H1 (cell line): ENCODE data around the gene CD38. TPM values are rescaled to one million over a fixed set of nuclear protein-coding genes. Genes with fewer than 3 reads are reported as not detected.

ENCODE experiments used
- CTCF ChIA-PET: fragments of 300-600 bp; sonication (Branson Sonifier 250); formaldehyde crosslinking; loops from one replicate; lab custom pipeline; 2021; ENCODE audit not compliant: partially characterized antibody; lab: Charles Lee
- POLR2A ChIA-PET: fragments of 300-600 bp; sonication (Branson Sonifier 250); formaldehyde crosslinking; loops from one replicate; lab custom pipeline; 2021; ENCODE audit warnings: inconsistent platforms; ENCODE audit not compliant: partially characterized antibody; lab: Charles Lee
- DNase-seq, 2 experiments: peaks; one replicate each; pipeline versions ENCODE4 v3.0.0 to v3.0.0-alpha.2; 2010 to 2022; ENCODE audit warnings: low spot score in 2 of 2, low read depth in 1 of 2, mixed read lengths in 1 of 2
- FAIRE-seq: peaks from 2 replicates; lab custom pipeline; 2011; peaks lifted over from hg19 to GRCh38; lab: Jason Lieb, UNC
- H2AFZ ChIP-seq: 2 replicates; pipeline ENCODE4 v1.8.1; 2012; ENCODE audit warnings: low read length, inconsistent platforms
- H2AK5ac ChIP-seq: 2 replicates; pipeline ENCODE4 v1.6.1; 2013; ENCODE audit warnings: low read depth, low read length
- H2BK120ac ChIP-seq: replicated peaks from 2 replicates; pipeline ENCODE3; 2013; ENCODE audit warnings: low read depth, low read length, inconsistent platforms
- H2BK12ac ChIP-seq: 2 replicates; pipeline ENCODE4 v1.6.1; 2013; ENCODE audit warnings: low read depth, low read length
- H2BK15ac ChIP-seq: 2 replicates; pipeline ENCODE4 v1.6.1; 2013; ENCODE audit warnings: low read length
- H2BK20ac ChIP-seq: 2 replicates; pipeline ENCODE4 v1.6.1; 2013; ENCODE audit warnings: low read length
- H2BK5ac ChIP-seq: 2 replicates; pipeline ENCODE4 v1.6.1; 2013; ENCODE audit warnings: low read depth, low read length
- H3K14ac ChIP-seq: 2 replicates; pipeline ENCODE4 v1.6.1; 2013; ENCODE audit warnings: inconsistent platforms; ENCODE audit not compliant: insufficient read length
- H3K18ac ChIP-seq: 2 replicates; pipeline ENCODE4 v1.6.1; 2013; ENCODE audit warnings: low read length; ENCODE audit errors: extremely low read depth
- H3K23ac ChIP-seq: 2 replicates; pipeline ENCODE4 v1.6.1; 2013; ENCODE audit warnings: inconsistent platforms; ENCODE audit not compliant: insufficient read length
- H3K23me2 ChIP-seq: 2 replicates; pipeline ENCODE4 v1.6.1; 2013; ENCODE audit warnings: low read depth, low read length
- H3K27ac ChIP-seq: 2 replicates; pipeline ENCODE4 v1.6.1; 2011; ENCODE audit warnings: low read depth, low read length, inconsistent platforms
- H3K27me3 ChIP-seq, 4 experiments: replicated peaks in 1 of 4; 1 replicate in 1 of 4; 2 replicates in 3 of 4; pipeline versions ENCODE4 v1.6.1 to v1.8.1; 2011 to 2013; ENCODE audit warnings: low read length in 3 of 4, mild to moderate bottlenecking in 3 of 4, inconsistent platforms in 2 of 4, mixed read lengths in 2 of 4, moderate library complexity in 1 of 4; ENCODE audit not compliant: control insufficient read depth in 3 of 4, insufficient read depth in 3 of 4; ENCODE audit errors: extremely low read depth in 1 of 4
- H3K36me3 ChIP-seq, 4 experiments: 2 replicates each; pipeline versions ENCODE4 v1.6.1 to v1.8.1; 2011 to 2013; ENCODE audit warnings: mild to moderate bottlenecking in 4 of 4, low read length in 3 of 4, moderate library complexity in 2 of 4, control low read depth in 1 of 4, inconsistent platforms in 1 of 4; ENCODE audit not compliant: insufficient read depth in 4 of 4, control insufficient read depth in 2 of 4
- H3K4ac ChIP-seq: replicated peaks from 2 replicates; pipeline ENCODE3; 2013; ENCODE audit warnings: low read length, low read depth, mixed read lengths, inconsistent platforms; ENCODE audit not compliant: insufficient read length
- H3K4me1 ChIP-seq, 4 experiments: replicated peaks in 1 of 4; 1 replicate in 1 of 4; 2 replicates in 3 of 4; pipeline versions ENCODE4 v1.6.1 to v1.8.1; 2011 to 2013; ENCODE audit warnings: low read length in 3 of 4, inconsistent platforms in 2 of 4, mixed read lengths in 1 of 4; ENCODE audit not compliant: insufficient read depth in 4 of 4, control insufficient read depth in 3 of 4
- H3K4me2 ChIP-seq, 2 experiments: 2 replicates each; pipeline versions ENCODE4 v1.6.1 to v1.8.1; 2011 to 2013; ENCODE audit warnings: low read depth in 2 of 2, low read length in 2 of 2, control low read depth in 1 of 2, inconsistent platforms in 1 of 2, mild to moderate bottlenecking in 1 of 2; ENCODE audit not compliant: insufficient read depth in 1 of 2
- H3K4me3 ChIP-seq, 4 experiments: fragments of 200-600, 300-600 bp in 1 of 4; sonication (generic), shearing (Covaris generic), sonication (Bioruptor Twin) in 1 of 4; 2 replicates each; pipeline versions ENCODE4 v1.5.1 to v1.8.1; 2011 to 2016; ENCODE audit warnings: low read length in 4 of 4, low read depth in 3 of 4, control low read depth in 2 of 4, inconsistent platforms in 2 of 4, mild to moderate bottlenecking in 2 of 4, mixed read lengths in 1 of 4, moderate library complexity in 1 of 4; ENCODE audit not compliant: insufficient read depth in 2 of 4; ENCODE audit errors: extremely low read depth in 1 of 4
- H3K56ac ChIP-seq: replicated peaks from 2 replicates; pipeline ENCODE3; 2013; ENCODE audit warnings: low read depth, mild to moderate bottlenecking, mixed read lengths, low read length, inconsistent platforms; ENCODE audit not compliant: insufficient read length
- H3K79me1 ChIP-seq: 2 replicates; pipeline ENCODE4 v1.6.1; 2013; ENCODE audit warnings: low read depth, low read length, control low read depth
- H3K79me2 ChIP-seq, 2 experiments: 2 replicates each; pipeline versions ENCODE4 v1.6.1 to v1.8.1; 2012 to 2013; ENCODE audit warnings: low read length in 2 of 2, mild to moderate bottlenecking in 2 of 2, inconsistent platforms in 1 of 2; ENCODE audit not compliant: insufficient read depth in 2 of 2, control insufficient read depth in 1 of 2
- H3K9ac ChIP-seq, 4 experiments: replicated peaks in 1 of 4; 1 replicate in 1 of 4; 2 replicates in 3 of 4; pipeline versions ENCODE4 v1.6.1 to v1.8.1; 2011 to 2013; ENCODE audit warnings: low read depth in 3 of 4, low read length in 3 of 4, control low read depth in 2 of 4, mild to moderate bottlenecking in 2 of 4, moderate library complexity in 2 of 4, inconsistent platforms in 1 of 4; ENCODE audit errors: extremely low read depth in 1 of 4
- H3K9me3 ChIP-seq, 2 experiments: 2 replicates each; pipeline versions ENCODE4 v1.6.1 to v1.8.1; 2012 to 2013; ENCODE audit warnings: mild to moderate bottlenecking in 2 of 2, moderate library complexity in 2 of 2, control low read depth in 1 of 2, inconsistent platforms in 1 of 2, low read depth in 1 of 2, low read length in 1 of 2, mixed read lengths in 1 of 2; ENCODE audit not compliant: insufficient read depth in 2 of 2
- H4K20me1 ChIP-seq, 2 experiments: replicated peaks in 1 of 2; 2 replicates each; pipeline versions ENCODE3 to v1.8.1; 2011 to 2013; ENCODE audit warnings: inconsistent platforms in 2 of 2, low read length in 2 of 2, mild to moderate bottlenecking in 1 of 2; ENCODE audit not compliant: insufficient read depth in 2 of 2, control insufficient read depth in 1 of 2
- H4K5ac ChIP-seq: 2 replicates; pipeline ENCODE4 v1.6.1; 2013; ENCODE audit warnings: low read length, low read depth, mixed read lengths, inconsistent platforms; ENCODE audit not compliant: insufficient read length
- H4K8ac ChIP-seq: 2 replicates; pipeline ENCODE4 v1.8.0; 2013; ENCODE audit warnings: mild to moderate bottlenecking, moderate library complexity, low read length, inconsistent platforms; ENCODE audit not compliant: insufficient read depth; ENCODE audit errors: extremely low read depth
- H4K91ac ChIP-seq: replicated peaks from 2 replicates; pipeline ENCODE3; 2013; ENCODE audit warnings: low read length, mixed read lengths, inconsistent platforms; ENCODE audit not compliant: insufficient read length
- BACH1 ChIP-seq: IDR thresholded peaks from 2 replicates; pipeline ENCODE4 v1.6.1; 2012; ENCODE audit warnings: low read length, improper control_type of control experiment
- CBX8 ChIP-seq: fragments of 300-800, 300-1000 bp; sonication (generic); IDR thresholded peaks from 2 replicates; pipeline ENCODE4 v1.7.1; 2016; ENCODE audit warnings: low read depth, low read length, borderline replicate concordance
- NRF1 ChIP-seq: IDR thresholded peaks from 2 replicates; pipeline ENCODE4 v1.6.1; 2011; ENCODE audit warnings: mild to moderate bottlenecking, low read depth, low read length, improper control_type of control experiment
- PHF8 ChIP-seq: fragments of 200-600 bp; sonication (generic); conservative IDR thresholded peaks from 2 replicates; pipeline ENCODE4 v1.7.1; 2012; ENCODE audit warnings: low read depth, mild to moderate bottlenecking, inconsistent platforms, low read length, moderate library complexity
- RAD21 ChIP-seq, 2 experiments: IDR thresholded peaks in 1 of 2; conservative IDR thresholded peaks in 1 of 2; 2 replicates each; pipeline ENCODE4 v1.6.1; 2011; ENCODE audit warnings: low read depth in 2 of 2, low read length in 2 of 2, improper control_type of control experiment in 1 of 2, inconsistent platforms in 1 of 2, mild to moderate bottlenecking in 1 of 2, moderate library complexity in 1 of 2
- RNF2 ChIP-seq: fragments of 200-900, 300-1000 bp; sonication (generic); IDR thresholded peaks from 2 replicates; pipeline ENCODE4 v1.7.1; 2016; ENCODE audit warnings: borderline replicate concordance, low read depth, mild to moderate bottlenecking, antibody characterized with exemption, low read length; ENCODE audit not compliant: poor library complexity, severe bottlenecking; ENCODE audit errors: missing control alignments
- SP1 ChIP-seq: IDR thresholded peaks from 2 replicates; pipeline ENCODE4 v1.6.1; 2011; ENCODE audit warnings: low read depth, low read length
- TBP ChIP-seq: IDR thresholded peaks from 2 replicates; pipeline ENCODE4 v1.6.1; 2011; ENCODE audit warnings: low read depth, low read length, improper control_type of control experiment
- ZNF274 ChIP-seq: IDR thresholded peaks from 2 replicates; pipeline ENCODE4 v1.7.0; 2012; ENCODE audit warnings: low read length, borderline replicate concordance; ENCODE audit errors: extremely low read depth
- WGBS, 2 experiments: shearing (Covaris generic) in 1 of 2; methylation state at CpG; one replicate each; pipeline versions ENCODE4 v1.1.6 to v1.1.7; 2013 to 2015; ENCODE audit warnings: low lambda C conversion rate in 2 of 2, mixed read lengths in 2 of 2, inconsistent platforms in 1 of 2, low coverage in 1 of 2, missing lambda C conversion rate in 1 of 2; ENCODE audit not compliant: insufficient replicate concordance in 2 of 2, insufficient coverage in 1 of 2, insufficient read length in 1 of 2; ENCODE audit errors: extremely low coverage in 1 of 2, missing lambda C conversion rate in 1 of 2; 5-methylcytosine and 5-hydroxymethylcytosine counted together
- polyA plus RNA-seq, 7 experiments: library from polyadenylated mRNA; depleted of rRNA in 3 of 7; stranded (reverse) in 5 of 7; unstranded in 2 of 7; fragments of >200 nt in 5 of 7; fragments of 200-250 nt in 2 of 7; gene quantifications; 1 replicate in 5 of 7; 2 replicates in 1 of 7; 4 replicates in 1 of 7; pipeline versions ENCODE4 v1.2.1 to v1.2.3, GENCODE V29; 2011 to 2013; ENCODE audit warnings: missing spikeins in 2 of 7, mixed read lengths in 2 of 7
- total RNA-seq: library from RNA; stranded (reverse); fragmentation: NEBNext Ultra II Directional; extraction: Animal tissue kit (Norgen Biotek cat#: 25700); gene quantifications from 2 replicates; pipeline ENCODE4 v1.2.1, GENCODE V29; 2021
- TF ChIP-seq, protein P1 (sequence below): IDR thresholded peaks from 2 replicates; pipeline ENCODE4 v1.6.1; 2012; ENCODE audit warnings: inconsistent platforms
- TF ChIP-seq, protein P2 (sequence below), 3 experiments: IDR thresholded peaks; 1 replicate in 2 of 3; 2 replicates in 1 of 3; pipeline versions ENCODE4 v1.5.1 to v1.6.1; 2011; ENCODE audit warnings: low read length in 3 of 3, mild to moderate bottlenecking in 3 of 3, inconsistent platforms in 2 of 3, low read depth in 1 of 3, moderate library complexity in 1 of 3; ENCODE audit not compliant: insufficient read depth in 1 of 3; ENCODE audit errors: control extremely low read depth in 1 of 3

The CD38 gene
- total and polyA plus RNA-seq, 2 of the 8 experiments (the other 6 are each of a cell fraction or from before 2014, with no cell fraction given): 0.14 to 0.24 TPM

DNA sequence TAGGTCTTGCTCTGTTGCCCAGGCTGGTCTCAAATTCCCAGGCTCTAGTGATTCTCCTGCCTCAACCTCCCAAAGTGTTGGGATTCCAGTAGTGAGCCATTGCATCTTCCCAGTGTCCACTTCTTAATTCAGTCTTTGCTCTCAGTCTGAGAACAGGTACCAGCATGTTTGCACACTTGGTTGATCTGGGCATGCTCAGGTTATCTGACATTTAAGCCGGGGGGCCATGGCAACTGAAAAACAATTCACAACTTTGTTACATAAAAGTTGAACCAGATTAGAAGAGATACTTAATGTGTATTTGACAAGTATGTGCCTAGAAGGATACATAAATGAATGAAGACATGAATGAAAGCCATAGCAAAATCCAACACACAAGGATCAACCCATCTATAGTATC is 121.4 kb downstream of the CD38 start:
- H4K5ac ChIP-seq: no peak overlapping the region
- 95% methylated on average over 1 of the region's 1 CpG; no CpG with 5 or more reads in 1 of the 2 experiments for WGBS, 2 experiments
- CTCF ChIA-PET: interaction anchor here (0.6 kb wide), 1 partner anchor 24 kb away, joined by 3 read pairs; no protein-coding TSS in a partner anchor
- no peak for TF ChIP-seq CBX8
- no peak for TF ChIP-seq PHF8
- TF ChIP-seq RNF2: no peak
- TF ChIP-seq BACH1: no peak
- TF ChIP-seq SP1: no peak
- TF ChIP-seq, protein P1, sequence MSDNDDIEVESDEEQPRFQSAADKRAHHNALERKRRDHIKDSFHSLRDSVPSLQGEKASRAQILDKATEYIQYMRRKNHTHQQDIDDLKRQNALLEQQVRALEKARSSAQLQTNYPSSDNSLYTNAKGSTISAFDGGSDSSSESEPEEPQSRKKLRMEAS: no peak
- no peak for TF ChIP-seq NRF1
- TF ChIP-seq, protein P2, sequence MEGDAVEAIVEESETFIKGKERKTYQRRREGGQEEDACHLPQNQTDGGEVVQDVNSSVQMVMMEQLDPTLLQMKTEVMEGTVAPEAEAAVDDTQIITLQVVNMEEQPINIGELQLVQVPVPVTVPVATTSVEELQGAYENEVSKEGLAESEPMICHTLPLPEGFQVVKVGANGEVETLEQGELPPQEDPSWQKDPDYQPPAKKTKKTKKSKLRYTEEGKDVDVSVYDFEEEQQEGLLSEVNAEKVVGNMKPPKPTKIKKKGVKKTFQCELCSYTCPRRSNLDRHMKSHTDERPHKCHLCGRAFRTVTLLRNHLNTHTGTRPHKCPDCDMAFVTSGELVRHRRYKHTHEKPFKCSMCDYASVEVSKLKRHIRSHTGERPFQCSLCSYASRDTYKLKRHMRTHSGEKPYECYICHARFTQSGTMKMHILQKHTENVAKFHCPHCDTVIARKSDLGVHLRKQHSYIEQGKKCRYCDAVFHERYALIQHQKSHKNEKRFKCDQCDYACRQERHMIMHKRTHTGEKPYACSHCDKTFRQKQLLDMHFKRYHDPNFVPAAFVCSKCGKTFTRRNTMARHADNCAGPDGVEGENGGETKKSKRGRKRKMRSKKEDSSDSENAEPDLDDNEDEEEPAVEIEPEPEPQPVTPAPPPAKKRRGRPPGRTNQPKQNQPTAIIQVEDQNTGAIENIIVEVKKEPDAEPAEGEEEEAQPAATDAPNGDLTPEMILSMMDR (IDR thresholded peaks at IDR 0.05; ENCODE audit: control extremely low read depth in 1 of 3, insufficient read depth in 1 of 3, low read depth in 1 of 3, low read length in 3 of 3): no peak
- no peak for TF ChIP-seq ZNF274
- TF ChIP-seq TBP: no peak
- TF ChIP-seq RAD21 (IDR thresholded peaks at IDR 0.05 in 1 of 2, conservative IDR thresholded peaks at IDR 0.05 in 1 of 2; ENCODE audit: low read depth in 2 of 2, low read length in 2 of 2): no peak

More for the DNA sequence above, 121.4 kb downstream of the CD38 start:
- Histone ChIP-seq H3K56ac (no peak overlapping the region), H3K18ac (no peak overlapping the region), H3K14ac (no peak overlapping the region), H2BK15ac (no peak overlapping the region), H4K20me1 (no peaks in the 10 kb centered on the region), H3K4me3 (no peak overlapping the region), H3K79me2 (no peaks in the 10 kb centered on the region), H2BK20ac (no peak overlapping the region), H3K23ac (no peak overlapping the region), H3K27ac (no peak overlapping the region), H3K23me2 (no peaks in the 10 kb centered on the region), H3K79me1 (no peaks in the 10 kb centered on the region), H4K8ac (no peak overlapping the region), H3K36me3 (no peaks in the 10 kb centered on the region), H4K91ac (no peak overlapping the region), H3K27me3 (no peaks in the 10 kb centered on the region), H2BK120ac (no peak overlapping the region), H2AFZ (no peak overlapping the region), H3K4me2 (no peak overlapping the region), H3K9me3 (0 out of 4 replicates have a peak, but pooled peaks cover 0 to 3% of the 10 kb centered on the region in 2 experiments), H3K4me1 (no peaks in the 10 kb centered on the region), H2BK5ac (no peak overlapping the region), H2AK5ac (no peak overlapping the region), H2BK12ac (no peak overlapping the region), H3K4ac (no peak overlapping the region), H3K9ac (no peak overlapping the region)
- POLR2A ChIA-PET: no interaction called here
- no peak for DNase-seq
- no peak for FAIRE-seq
